Ishikawa (cell line): ENCODE data around the gene GALNT7.

Source experiments
- CEBPB ChIP-seq: IDR thresholded peaks from 2 replicates; pipeline ENCODE4 v1.6.1; 2012
- CREB1 ChIP-seq: IDR thresholded peaks from 2 replicates; pipeline ENCODE4 v1.6.1; 2012; ENCODE audit warnings: low read depth
- EGR1 ChIP-seq: IDR thresholded peaks from 2 replicates; pipeline ENCODE4 v1.6.1; 2012
- EP300 ChIP-seq: IDR thresholded peaks from 2 replicates; pipeline ENCODE4 v1.6.1; 2012; ENCODE audit warnings: borderline replicate concordance
- FOXM1 ChIP-seq: IDR thresholded peaks from 2 replicates; pipeline ENCODE4 v1.6.1; 2012; ENCODE audit warnings: low read depth, borderline replicate concordance
- NFIC ChIP-seq: IDR thresholded peaks from 2 replicates; pipeline ENCODE4 v1.6.1; 2012
- RAD21 ChIP-seq: IDR thresholded peaks from 2 replicates; pipeline ENCODE4 v1.6.1; 2012; ENCODE audit warnings: low read depth
- TAF1 ChIP-seq: IDR thresholded peaks from 2 replicates; pipeline ENCODE4 v1.6.1; 2012; ENCODE audit warnings: low read depth, mild to moderate bottlenecking
- TCF12 ChIP-seq: IDR thresholded peaks from 2 replicates; pipeline ENCODE4 v1.6.1; 2012; ENCODE audit warnings: low read depth
- TEAD4 ChIP-seq: IDR thresholded peaks from 2 replicates; pipeline ENCODE4 v1.6.1; 2012
- YY1 ChIP-seq: IDR thresholded peaks from 2 replicates; pipeline ENCODE4 v1.6.1; 2012; ENCODE audit warnings: low read depth
- ZBTB7A ChIP-seq: IDR thresholded peaks from 2 replicates; pipeline ENCODE4 v1.6.1; 2012; ENCODE audit warnings: low read depth
- TF ChIP-seq, protein P1 (sequence below): IDR thresholded peaks from 2 replicates; pipeline ENCODE4 v1.6.1; 2012
- TF ChIP-seq, protein P2 (sequence below): IDR thresholded peaks from 2 replicates; pipeline ENCODE4 v1.6.1; 2012
- TF ChIP-seq, protein P3 (sequence below): IDR thresholded peaks from 2 replicates; pipeline ENCODE4 v1.6.1; 2012; ENCODE audit warnings: low read depth, mild to moderate bottlenecking

GALNT7 gene

DNA sequence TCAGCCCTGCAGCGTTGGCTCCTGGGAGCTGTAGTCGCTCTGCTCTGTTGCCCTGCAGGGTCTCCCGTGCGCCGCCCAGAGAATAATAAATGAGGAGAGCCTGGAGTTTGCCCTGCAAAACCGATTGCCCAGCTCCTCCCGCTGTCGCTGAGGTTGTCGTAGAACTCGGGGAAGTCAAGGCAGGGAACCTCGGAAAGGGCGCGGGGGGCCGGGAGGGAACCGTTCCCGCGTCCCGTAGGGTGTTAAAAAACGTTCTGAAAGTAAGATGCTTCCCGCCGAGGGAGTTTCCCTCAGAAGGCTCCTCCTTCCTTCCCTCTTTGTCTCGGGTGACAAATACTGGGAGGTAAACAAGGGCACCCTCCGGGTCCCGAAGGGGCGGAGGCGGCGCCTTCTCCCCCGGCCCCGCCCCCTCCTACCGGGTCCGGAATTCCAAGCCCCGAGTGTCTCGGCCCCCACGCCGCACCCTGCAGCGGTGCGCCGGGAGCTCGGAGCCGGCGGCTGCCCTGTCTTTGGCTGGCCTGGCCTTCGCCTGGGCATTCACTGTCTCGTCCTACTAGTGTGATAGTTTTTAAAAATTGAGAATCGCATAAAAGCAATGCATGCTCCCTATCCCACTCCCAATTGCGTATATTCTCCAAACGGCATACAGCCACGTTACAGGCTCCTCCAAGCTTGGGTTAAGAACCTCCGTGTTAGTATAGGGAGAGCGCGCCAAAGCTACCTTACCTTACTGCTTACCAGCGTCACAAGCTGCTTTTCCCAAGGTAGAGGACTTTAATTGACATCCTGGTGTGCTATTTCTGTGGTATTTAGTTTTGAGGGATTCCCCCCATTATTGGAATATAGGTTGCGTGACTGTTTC lies 166.5 kb downstream of the GALNT7 start:
- no peak for TF ChIP-seq EP300
- no peak for TF ChIP-seq CREB1
- no peak for TF ChIP-seq CEBPB
- TF ChIP-seq RAD21: no peak
- TF ChIP-seq TCF12: peak; percentile 62; the same call in 1 of the 2 replicates
- TF ChIP-seq FOXM1: no peak
- 0 out of 2 replicates have a peak, but pooled peaks have one; percentile 15 for TF ChIP-seq NFIC
- peak; percentile 61; the same call in 1 of the 2 replicates for TF ChIP-seq TAF1
- peak; percentile 79 for TF ChIP-seq TEAD4
- TF ChIP-seq, protein P1, sequence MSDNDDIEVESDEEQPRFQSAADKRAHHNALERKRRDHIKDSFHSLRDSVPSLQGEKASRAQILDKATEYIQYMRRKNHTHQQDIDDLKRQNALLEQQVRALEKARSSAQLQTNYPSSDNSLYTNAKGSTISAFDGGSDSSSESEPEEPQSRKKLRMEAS: no peak; the same call in none of the 2 replicates
- peak; percentile 22; the same call in 1 of the 2 replicates for TF ChIP-seq YY1
- peak; percentile 69; the same call in 1 of the 2 replicates for TF ChIP-seq ZBTB7A

DNA sequence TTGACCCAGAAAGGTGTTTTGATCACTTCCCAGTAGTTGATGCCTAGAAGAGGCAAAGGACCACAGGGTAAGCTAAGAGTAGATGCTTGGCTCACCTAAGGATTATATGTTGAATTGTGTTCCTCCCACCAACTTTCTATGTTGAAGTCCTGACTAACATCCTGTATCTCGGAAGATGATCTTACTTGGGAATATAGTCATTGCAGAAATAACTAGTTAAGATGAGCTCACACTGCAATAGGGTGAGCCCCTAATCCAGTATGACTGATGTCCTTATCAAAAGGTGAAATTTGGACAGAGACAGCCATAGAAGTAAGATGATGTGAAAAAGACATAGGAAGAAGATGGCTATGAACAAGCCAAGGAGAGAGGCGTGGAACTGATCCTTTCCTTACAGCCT lies 168.9 kb downstream of the GALNT7 start:
- TF ChIP-seq, protein P2, sequence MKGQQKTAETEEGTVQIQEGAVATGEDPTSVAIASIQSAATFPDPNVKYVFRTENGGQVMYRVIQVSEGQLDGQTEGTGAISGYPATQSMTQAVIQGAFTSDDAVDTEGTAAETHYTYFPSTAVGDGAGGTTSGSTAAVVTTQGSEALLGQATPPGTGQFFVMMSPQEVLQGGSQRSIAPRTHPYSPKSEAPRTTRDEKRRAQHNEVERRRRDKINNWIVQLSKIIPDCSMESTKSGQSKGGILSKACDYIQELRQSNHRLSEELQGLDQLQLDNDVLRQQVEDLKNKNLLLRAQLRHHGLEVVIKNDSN: no peak
- no peak for TF ChIP-seq FOXM1
- no peak for TF ChIP-seq YY1
- no peak for TF ChIP-seq RAD21
- TF ChIP-seq EP300: no peak
- no peak for TF ChIP-seq NFIC
- TF ChIP-seq TAF1: no peak
- TF ChIP-seq TEAD4: no peak
- TF ChIP-seq, protein P1: no peak

DNA sequence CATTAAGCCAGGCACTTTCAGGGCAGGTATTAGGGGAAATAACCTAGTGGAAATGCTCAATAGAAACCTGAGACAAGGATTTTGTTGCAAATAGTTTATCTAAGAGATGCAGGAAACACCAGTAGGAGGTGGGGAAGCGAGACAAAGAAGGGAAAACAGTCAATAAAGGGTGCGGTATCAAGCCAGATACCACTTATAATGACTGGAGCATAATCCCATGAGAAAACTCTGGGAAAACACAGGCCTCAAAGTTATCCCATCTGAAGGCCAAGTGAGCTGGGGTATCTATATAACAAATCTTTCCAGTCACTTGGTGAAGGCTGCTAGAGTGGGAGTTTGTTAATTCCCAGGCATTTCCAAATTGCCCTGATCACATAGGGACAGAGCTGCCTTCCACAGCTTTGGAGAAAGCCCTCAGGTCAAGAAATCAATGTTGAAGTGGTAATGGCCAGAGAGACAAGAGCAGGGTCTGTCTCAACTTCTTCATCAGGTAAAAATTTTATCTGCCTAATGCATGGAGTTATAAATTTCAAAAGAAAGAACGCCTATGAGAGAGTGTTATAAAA lies 175.3 kb downstream of the GALNT7 start:
- TF ChIP-seq CREB1: no peak
- TF ChIP-seq CEBPB: no peak
- TF ChIP-seq TAF1: no peak
- TF ChIP-seq, protein P2: no peak
- no peak for TF ChIP-seq ZBTB7A
- TF ChIP-seq, protein P3, sequence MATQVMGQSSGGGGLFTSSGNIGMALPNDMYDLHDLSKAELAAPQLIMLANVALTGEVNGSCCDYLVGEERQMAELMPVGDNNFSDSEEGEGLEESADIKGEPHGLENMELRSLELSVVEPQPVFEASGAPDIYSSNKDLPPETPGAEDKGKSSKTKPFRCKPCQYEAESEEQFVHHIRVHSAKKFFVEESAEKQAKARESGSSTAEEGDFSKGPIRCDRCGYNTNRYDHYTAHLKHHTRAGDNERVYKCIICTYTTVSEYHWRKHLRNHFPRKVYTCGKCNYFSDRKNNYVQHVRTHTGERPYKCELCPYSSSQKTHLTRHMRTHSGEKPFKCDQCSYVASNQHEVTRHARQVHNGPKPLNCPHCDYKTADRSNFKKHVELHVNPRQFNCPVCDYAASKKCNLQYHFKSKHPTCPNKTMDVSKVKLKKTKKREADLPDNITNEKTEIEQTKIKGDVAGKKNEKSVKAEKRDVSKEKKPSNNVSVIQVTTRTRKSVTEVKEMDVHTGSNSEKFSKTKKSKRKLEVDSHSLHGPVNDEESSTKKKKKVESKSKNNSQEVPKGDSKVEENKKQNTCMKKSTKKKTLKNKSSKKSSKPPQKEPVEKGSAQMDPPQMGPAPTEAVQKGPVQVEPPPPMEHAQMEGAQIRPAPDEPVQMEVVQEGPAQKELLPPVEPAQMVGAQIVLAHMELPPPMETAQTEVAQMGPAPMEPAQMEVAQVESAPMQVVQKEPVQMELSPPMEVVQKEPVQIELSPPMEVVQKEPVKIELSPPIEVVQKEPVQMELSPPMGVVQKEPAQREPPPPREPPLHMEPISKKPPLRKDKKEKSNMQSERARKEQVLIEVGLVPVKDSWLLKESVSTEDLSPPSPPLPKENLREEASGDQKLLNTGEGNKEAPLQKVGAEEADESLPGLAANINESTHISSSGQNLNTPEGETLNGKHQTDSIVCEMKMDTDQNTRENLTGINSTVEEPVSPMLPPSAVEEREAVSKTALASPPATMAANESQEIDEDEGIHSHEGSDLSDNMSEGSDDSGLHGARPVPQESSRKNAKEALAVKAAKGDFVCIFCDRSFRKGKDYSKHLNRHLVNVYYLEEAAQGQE: no peak
- no peak for TF ChIP-seq FOXM1
- no peak for TF ChIP-seq EP300
- no peak for TF ChIP-seq EGR1
- no peak for TF ChIP-seq RAD21
- TF ChIP-seq, protein P1: no peak
- no peak for TF ChIP-seq TEAD4
- no peak for TF ChIP-seq YY1
- TF ChIP-seq NFIC: no peak
- TF ChIP-seq TCF12: no peak

DNA sequence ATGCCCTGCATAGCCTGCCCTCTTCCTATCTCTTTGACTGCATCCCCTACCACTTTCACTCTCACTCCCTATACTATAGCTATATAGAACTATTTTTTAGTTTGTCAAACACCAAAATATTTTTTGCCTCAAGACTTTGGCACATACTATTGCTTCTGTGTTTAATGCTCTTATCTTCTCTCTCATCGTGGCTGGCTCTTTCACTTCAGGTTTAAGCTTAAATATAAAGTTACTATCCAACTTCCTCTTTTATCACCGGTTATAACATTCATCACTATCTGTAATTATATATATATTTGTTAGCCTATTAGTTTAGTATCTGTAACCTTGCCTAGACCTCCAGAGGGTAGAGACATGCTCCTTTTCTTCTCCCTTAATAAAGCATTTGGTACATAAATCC lies 177.0 kb downstream of the GALNT7 start:
- TF ChIP-seq TEAD4: no peak
- TF ChIP-seq, protein P1: no peak
- no peak for TF ChIP-seq NFIC
- no peak for TF ChIP-seq CEBPB
- TF ChIP-seq YY1: no peak
- TF ChIP-seq TCF12: no peak
- TF ChIP-seq, protein P3: no peak
- no peak for TF ChIP-seq EP300
- no peak for TF ChIP-seq FOXM1
- TF ChIP-seq CREB1: no peak
- TF ChIP-seq TAF1: no peak
- TF ChIP-seq ZBTB7A: no peak
- no peak for TF ChIP-seq RAD21
- TF ChIP-seq EGR1: no peak
- TF ChIP-seq, protein P2: no peak

DNA sequence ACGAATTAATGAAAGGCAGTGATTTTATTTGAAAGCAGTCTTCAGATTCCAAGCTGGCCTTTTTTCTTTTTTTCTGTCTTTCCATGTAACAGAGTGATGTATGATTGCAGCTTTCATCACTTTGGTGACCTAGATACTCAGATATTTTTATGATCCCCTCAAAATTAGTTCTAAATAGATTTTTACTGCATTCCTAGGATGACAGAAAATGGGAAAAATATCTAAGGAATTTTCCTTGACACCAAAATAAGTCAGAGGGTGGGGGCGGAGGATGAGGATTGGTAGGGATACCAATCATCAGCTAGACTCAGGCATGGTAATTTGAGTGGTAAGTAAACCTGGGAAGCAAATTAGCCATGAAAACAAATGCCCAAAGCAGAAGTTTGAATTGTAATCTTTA lies 177.5 kb downstream of the GALNT7 start:
- peak; percentile 75 for TF ChIP-seq TEAD4
- peak; percentile 13; the same call in 1 of the 2 replicates for TF ChIP-seq EP300
- TF ChIP-seq TCF12: no peak
